RWPE2 (cell line): ENCODE measurements around the gene EIF2AK3.

Experiments used
- ATAC-seq: fragments of 200-7000 bp; cut with Tn5 transposase; 3 replicates; pipeline ENCODE4 v1.9.1; 2021; ENCODE audit warnings: low read depth
- DNase-seq: peaks from one replicate; pipeline ENCODE4 v3.0.0-alpha.2; 2020; ENCODE audit warnings: low spot score
- H3K27ac ChIP-seq: fragments of 450-650 bp; 2 replicates; pipeline ENCODE4 v1.5.1; 2017; ENCODE audit warnings: mild to moderate bottlenecking; ENCODE audit not compliant: poor library complexity, severe bottlenecking
- H3K27me3 ChIP-seq: fragments of 250-450 bp; sonication (Bioruptor Pico); 2 replicates; pipeline ENCODE4 v1.5.1; 2021; ENCODE audit warnings: mild to moderate bottlenecking, moderate library complexity; ENCODE audit not compliant: insufficient read depth, poor library complexity, severe bottlenecking
- H3K36me3 ChIP-seq: fragments of 250-450 bp; sonication (Bioruptor Pico); 2 replicates; pipeline ENCODE4 v1.5.1; 2020; ENCODE audit warnings: low read depth, mild to moderate bottlenecking, moderate library complexity
- H3K4me1 ChIP-seq: fragments of 250-450 bp; sonication (Bioruptor Pico); 2 replicates; pipeline ENCODE4 v1.5.1; 2021; ENCODE audit warnings: mild to moderate bottlenecking, moderate library complexity; ENCODE audit not compliant: insufficient read depth, poor library complexity, severe bottlenecking
- H3K4me3 ChIP-seq: fragments of 250-450 bp; sonication (Bioruptor Pico); 2 replicates; pipeline ENCODE4 v1.5.1; 2021; ENCODE audit warnings: mild to moderate bottlenecking, moderate library complexity; ENCODE audit not compliant: severe bottlenecking
- H3K9me3 ChIP-seq: fragments of 250-450 bp; sonication (Bioruptor Pico); 2 replicates; pipeline ENCODE4 v1.5.1; 2021; ENCODE audit warnings: mild to moderate bottlenecking, moderate library complexity; ENCODE audit not compliant: severe bottlenecking
- TF ChIP-seq, protein P1 (sequence below): fragments of 450-650 bp; IDR thresholded peaks from one replicate; pipeline ENCODE4 v1.5.1; 2017; ENCODE audit warnings: mild to moderate bottlenecking, moderate library complexity; ENCODE audit not compliant: poor library complexity, severe bottlenecking

The EIF2AK3 gene

DNA sequence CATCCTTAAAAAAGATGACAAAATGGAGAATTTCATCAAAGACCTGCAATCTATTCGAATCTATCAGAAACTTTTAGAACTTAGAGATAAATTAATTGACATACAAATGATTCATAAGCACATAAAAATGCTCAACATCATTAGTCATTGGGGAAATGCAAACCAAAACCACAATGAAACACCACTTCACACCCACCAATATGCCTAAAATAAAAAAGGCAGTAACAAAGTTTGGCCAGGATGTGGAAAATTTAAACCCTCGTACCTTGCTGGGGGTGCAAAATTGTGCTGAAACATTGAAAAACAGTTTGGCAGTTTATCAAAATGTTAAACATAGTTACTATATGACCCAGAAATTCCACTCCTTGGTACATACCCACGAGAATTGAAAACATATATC lies 11.5 kb upstream of the EIF2AK3 start:
- Histone ChIP-seq H3K27me3 (no peaks in the 10 kb centered on the region), H3K4me1 (peaks cover 21% of the 10 kb centered on the region), H3K27ac (peak overlapping the region; percentile 35), H3K36me3 (no peaks in the 10 kb centered on the region), H3K4me3 (no peak overlapping the region), H3K9me3 (no peaks in the 10 kb centered on the region)
- TF ChIP-seq, protein P1, sequence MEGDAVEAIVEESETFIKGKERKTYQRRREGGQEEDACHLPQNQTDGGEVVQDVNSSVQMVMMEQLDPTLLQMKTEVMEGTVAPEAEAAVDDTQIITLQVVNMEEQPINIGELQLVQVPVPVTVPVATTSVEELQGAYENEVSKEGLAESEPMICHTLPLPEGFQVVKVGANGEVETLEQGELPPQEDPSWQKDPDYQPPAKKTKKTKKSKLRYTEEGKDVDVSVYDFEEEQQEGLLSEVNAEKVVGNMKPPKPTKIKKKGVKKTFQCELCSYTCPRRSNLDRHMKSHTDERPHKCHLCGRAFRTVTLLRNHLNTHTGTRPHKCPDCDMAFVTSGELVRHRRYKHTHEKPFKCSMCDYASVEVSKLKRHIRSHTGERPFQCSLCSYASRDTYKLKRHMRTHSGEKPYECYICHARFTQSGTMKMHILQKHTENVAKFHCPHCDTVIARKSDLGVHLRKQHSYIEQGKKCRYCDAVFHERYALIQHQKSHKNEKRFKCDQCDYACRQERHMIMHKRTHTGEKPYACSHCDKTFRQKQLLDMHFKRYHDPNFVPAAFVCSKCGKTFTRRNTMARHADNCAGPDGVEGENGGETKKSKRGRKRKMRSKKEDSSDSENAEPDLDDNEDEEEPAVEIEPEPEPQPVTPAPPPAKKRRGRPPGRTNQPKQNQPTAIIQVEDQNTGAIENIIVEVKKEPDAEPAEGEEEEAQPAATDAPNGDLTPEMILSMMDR, result no peak
- ATAC-seq (peak; percentile 75; the same call in 2 of the 3 replicates), DNase-seq (no peak)

DNA sequence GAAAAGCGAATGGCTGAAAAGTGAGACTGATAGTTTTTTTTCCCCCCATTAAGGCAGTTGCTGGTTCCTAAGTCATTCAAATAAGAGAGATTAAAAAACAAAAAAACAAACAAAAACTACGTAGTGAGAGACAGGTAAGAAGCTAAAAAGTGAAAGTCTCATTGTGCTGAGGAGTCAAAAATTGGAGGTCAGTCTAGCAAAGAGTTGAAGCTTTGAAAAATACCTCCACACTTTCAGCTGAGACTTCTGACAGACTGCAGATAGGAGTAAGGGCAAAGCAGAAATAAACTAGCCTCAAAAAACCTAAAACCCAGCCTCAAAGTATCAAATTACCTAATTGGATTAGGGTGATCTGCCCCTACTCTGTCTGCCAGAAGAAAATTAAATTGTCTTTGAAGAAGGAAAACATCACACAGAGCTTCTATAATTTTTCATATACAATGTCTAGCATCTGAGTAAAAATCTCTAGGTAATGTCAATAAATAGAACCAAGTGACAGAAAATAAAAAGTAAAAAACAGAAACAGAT lies 10.9 kb upstream of the EIF2AK3 start:
- ATAC-seq, result no peak
- H3K27ac ChIP-seq, result peak overlapping the region; percentile 35
- DNase-seq, result no peak
- H3K4me3 ChIP-seq, result no peak overlapping the region
- H3K36me3 ChIP-seq, result no peaks in the 10 kb centered on the region
- H3K9me3 ChIP-seq, result no peaks in the 10 kb centered on the region
- H3K4me1 ChIP-seq, result peaks cover 21% of the 10 kb centered on the region
- no peaks in the 10 kb centered on the region for H3K27me3 ChIP-seq
- TF ChIP-seq, protein P1, result no peak

GRCh38 chr2:88637464-88637863 lies 10.2 kb upstream of the EIF2AK3 start:
- TF ChIP-seq, protein P1, result no peak
- Histone ChIP-seq H3K4me3 (no peak overlapping the region), H3K27me3 (no peaks in the 10 kb centered on the region), H3K36me3 (no peaks in the 10 kb centered on the region), H3K9me3 (no peaks in the 10 kb centered on the region), H3K27ac (no peak overlapping the region), H3K4me1 (peaks cover 21% of the 10 kb centered on the region)
- DNase-seq, result no peak
- no peak for ATAC-seq

DNA sequence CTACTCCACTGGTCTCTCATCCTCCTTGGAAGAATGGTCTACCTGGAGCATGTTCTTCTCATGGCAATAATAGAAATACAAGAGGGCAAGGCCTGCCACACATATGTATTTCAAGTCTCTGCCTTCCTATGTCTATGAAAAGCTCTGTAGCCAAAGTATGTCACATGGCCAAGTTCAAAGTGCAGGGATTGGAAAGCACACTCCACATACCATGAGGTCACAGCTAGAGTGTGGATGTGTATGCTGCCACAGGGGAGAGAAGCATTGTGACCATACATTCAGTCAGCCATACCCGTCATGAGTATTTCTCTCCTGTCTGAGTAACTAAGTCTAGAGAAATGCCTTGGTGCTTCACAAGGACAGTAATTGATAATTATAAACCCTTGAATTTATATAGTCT lies 8.8 kb upstream of the EIF2AK3 start:
- ATAC-seq (no peak), DNase-seq (no peak)
- TF ChIP-seq, protein P1, result no peak
- H3K9me3 ChIP-seq, result no peaks in the 10 kb centered on the region
- no peak overlapping the region for H3K27ac ChIP-seq
- H3K4me3 ChIP-seq, result no peak overlapping the region
- H3K36me3 ChIP-seq, result no peaks in the 10 kb centered on the region
- no peaks in the 10 kb centered on the region for H3K27me3 ChIP-seq
- peaks cover 18% of the 10 kb centered on the region for H3K4me1 ChIP-seq

DNA sequence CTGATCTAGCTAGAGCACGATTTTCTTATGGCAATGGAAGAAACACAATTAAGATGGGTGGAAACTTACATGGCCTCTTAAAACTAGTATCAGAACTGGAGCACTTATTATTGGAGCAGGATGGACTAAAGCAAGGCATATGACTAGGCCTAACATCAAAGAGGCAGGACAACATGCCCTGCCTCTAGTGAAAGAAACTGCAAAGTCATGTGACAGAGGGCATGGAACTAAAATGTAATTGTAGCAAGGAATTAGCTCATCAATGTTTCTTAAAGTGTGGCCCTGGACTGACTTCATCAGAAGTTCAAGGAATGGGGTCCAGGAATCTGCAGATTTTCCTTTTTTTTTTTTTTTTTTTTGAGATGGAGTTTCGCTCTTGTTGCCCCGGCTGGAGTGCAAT lies 5.3 kb upstream of the EIF2AK3 start:
- H3K27ac ChIP-seq, result no peak overlapping the region
- no peaks in the 10 kb centered on the region for H3K36me3 ChIP-seq
- H3K4me3 ChIP-seq, result no peak overlapping the region
- ATAC-seq, result no peak
- H3K4me1 ChIP-seq, result peaks cover 1% of the 10 kb centered on the region
- TF ChIP-seq, protein P1, result no peak
- no peaks in the 10 kb centered on the region for H3K9me3 ChIP-seq
- DNase-seq, result no peak
- no peaks in the 10 kb centered on the region for H3K27me3 ChIP-seq
